Activated T-cell treated with anti-CD3 and anti-CD28 coated beads, Interleukin-2, amount 50 U/mL, for 24 hours (primary cell): ENCODE results near the gene SUMF1.

Experiments used
- DNase-seq: peaks from one replicate; pipeline ENCODE4 v3.0.0-alpha.2; 2020
- H3K27ac Mint-ChIP-seq: 2 replicates; pipeline ENCODE4 v1.8.0; 2020; ENCODE audit warnings: mild to moderate bottlenecking, mixed read lengths
- H3K27me3 Mint-ChIP-seq: 2 replicates; pipeline ENCODE4 v1.8.0; 2020; ENCODE audit warnings: mixed read lengths
- H3K36me3 Mint-ChIP-seq: 2 replicates; pipeline ENCODE4 v1.8.0; 2020; ENCODE audit warnings: low read depth, mixed read lengths
- H3K4me1 Mint-ChIP-seq: 2 replicates; pipeline ENCODE4 v1.8.0; 2020; ENCODE audit warnings: low read depth, mixed read lengths
- H3K4me3 Mint-ChIP-seq: 2 replicates; pipeline ENCODE4 v1.8.0; 2020; ENCODE audit warnings: mild to moderate bottlenecking, moderate library complexity, mixed read lengths
- H3K9me3 Mint-ChIP-seq: 2 replicates; pipeline ENCODE4 v1.8.0; 2020; ENCODE audit warnings: mixed read lengths

The SUMF1 gene

DNA sequence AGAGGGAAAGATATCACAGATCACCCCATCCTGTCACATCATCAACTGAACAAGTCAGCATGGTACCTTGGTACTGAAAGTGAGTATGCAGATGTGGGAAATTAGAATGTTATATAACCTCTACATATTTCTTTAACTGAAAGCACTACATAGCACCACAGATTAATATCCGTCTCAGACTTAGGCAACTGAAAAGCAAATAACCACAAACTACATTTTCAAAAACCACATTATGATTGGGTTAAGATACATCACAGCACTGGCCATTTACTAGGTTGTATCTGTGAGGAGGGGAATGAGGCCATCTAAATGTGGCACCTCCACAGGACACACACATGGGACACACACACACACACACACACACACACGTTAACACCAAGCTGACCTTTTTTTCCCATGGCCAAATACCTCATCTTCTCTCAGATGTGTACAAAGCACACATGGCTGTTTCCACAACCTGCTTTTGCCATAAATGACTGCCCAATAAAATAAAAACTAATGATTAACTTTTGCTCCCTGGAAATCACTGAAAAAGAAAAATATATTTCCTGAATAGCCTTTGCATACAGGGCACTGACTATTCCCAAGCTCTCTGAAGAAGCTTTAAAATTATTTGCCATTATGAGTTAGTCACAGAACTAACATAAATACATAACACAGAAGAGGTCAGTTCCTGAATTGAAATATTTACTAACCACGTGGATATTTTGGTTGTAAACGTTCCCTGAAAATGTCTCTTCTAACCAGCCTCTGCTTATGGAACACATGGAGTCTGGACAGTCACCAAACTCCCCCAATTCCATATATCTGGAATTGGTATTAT, 60.1 kb downstream of the SUMF1 start:
- no peak for DNase-seq

DNA sequence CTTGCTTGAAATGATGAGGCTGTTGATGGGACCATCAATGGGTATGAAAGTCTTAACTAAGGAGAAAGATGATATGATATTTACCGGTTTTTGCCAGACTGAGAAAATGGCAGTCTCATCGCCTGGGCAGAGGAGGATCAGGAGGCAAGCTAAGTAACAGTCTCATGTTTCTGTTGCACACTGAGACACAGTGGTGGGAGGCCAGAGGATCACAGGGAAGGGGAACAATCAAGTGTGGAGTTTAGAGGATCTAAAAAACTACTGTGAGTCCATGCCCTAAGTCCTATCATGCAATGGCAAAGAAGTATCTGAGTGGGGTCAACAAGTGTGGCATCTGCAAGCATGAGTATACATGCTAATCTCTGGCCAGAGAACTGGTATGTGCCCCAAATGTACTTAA, 62.2 kb downstream of the SUMF1 start:
- H3K36me3 Mint-ChIP-seq = peaks cover 76% of the 10 kb centered on the region
- DNase-seq = no peak
- H3K27ac Mint-ChIP-seq = no peak overlapping the region
- no peak overlapping the region for H3K4me3 Mint-ChIP-seq
- H3K4me1 Mint-ChIP-seq = peaks cover 50% of the 10 kb centered on the region
- H3K27me3 Mint-ChIP-seq = no peaks in the 10 kb centered on the region
- H3K9me3 Mint-ChIP-seq = no peaks in the 10 kb centered on the region

More for the DNA sequence above, 60.1 kb downstream of the SUMF1 start:
- Mint-ChIP-seq H3K4me3 (no peak overlapping the region), H3K27me3 (no peaks in the 10 kb centered on the region), H3K36me3 (peaks cover 74% of the 10 kb centered on the region), H3K4me1 (peaks cover 58% of the 10 kb centered on the region), H3K27ac (no peak overlapping the region), H3K9me3 (no peaks in the 10 kb centered on the region)

- H3K36me3 Mint-ChIP-seq = peaks cover 75% of the 10 kb centered on the region
- H3K9me3 Mint-ChIP-seq = no peaks in the 10 kb centered on the region
- H3K4me1 Mint-ChIP-seq = peaks cover 31% of the 10 kb centered on the region
These were observed 65.6 kb downstream of the SUMF1 start for GRCh38 chr3:4401441-4401840.

GRCh38 chr3:4399476-4399875, 67.6 kb downstream of the SUMF1 start:
- H3K27ac Mint-ChIP-seq = no peak overlapping the region
- DNase-seq = no peak
- no peak overlapping the region for H3K4me3 Mint-ChIP-seq
- peaks cover 49% of the 10 kb centered on the region for H3K4me1 Mint-ChIP-seq
- H3K27me3 Mint-ChIP-seq = no peaks in the 10 kb centered on the region
- peaks cover 80% of the 10 kb centered on the region for H3K36me3 Mint-ChIP-seq
- peaks cover under 1% of the 10 kb centered on the region for H3K9me3 Mint-ChIP-seq

More at GRCh38 chr3:4401441-4401840, 65.6 kb downstream of the SUMF1 start:
- Mint-ChIP-seq H3K4me3 (peak overlapping the region; percentile 25), H3K27ac (peak overlapping the region; percentile 92), H3K27me3 (no peaks in the 10 kb centered on the region)
- DNase-seq = no peak

DNA sequence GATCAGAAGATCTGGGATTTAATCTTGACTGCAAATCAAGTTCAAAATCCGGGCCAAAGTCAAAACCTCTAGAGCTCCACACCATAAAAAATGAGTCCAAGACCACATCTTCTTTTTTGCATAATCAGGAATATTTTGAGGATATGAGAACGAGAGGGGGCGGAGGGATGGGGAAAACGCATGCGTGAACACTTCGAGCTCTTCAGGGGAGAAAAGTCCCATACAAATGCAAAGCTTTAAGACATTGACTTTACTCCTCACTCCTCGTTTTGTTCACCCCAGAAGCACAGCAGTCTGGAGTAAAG, 68.2 kb downstream of the SUMF1 start:
- Mint-ChIP-seq H3K27ac (no peak overlapping the region), H3K27me3 (no peaks in the 10 kb centered on the region), H3K4me1 (peaks cover 54% of the 10 kb centered on the region), H3K9me3 (peaks cover 2% of the 10 kb centered on the region), H3K4me3 (no peak overlapping the region), H3K36me3 (peaks cover 78% of the 10 kb centered on the region)
- no peak for DNase-seq

DNA sequence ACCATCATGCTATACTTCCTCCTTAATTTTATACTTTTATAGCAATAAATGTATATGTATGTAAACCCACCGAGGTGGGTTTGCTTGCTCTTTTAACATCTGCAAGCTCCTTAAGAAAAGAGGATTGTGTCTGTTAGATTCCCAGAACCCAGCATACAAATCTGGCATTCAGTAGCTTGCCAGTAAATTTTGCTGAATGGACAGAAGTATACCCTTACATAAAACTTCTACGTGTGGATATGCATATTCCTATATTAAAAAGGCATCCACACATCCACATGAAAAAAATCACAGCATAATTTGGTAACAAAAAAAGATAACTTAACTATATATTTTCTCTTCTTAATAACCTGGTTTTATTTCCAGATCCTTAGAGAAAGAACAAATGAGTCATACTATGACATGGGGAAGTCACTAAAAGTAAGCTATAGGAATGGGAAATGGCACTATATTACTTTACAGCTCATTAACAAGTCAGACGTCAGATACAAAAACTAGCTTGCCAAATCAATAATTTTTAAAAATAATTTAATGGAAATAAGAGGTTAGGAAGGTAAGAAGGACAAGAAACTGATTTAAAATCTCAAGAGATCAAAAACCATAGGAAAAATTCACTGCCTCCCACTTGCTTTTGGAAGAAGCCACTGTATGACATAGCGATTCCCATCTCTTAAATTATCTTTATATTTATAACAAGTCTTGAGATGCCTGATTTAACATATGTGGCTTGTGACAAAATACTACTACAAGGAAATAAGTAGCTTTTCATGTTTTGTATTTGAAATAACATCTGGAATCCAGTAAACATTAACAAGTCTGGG, 68.7 kb downstream of the SUMF1 start:
- DNase-seq = no peak
- Mint-ChIP-seq H3K36me3 (peaks cover 75% of the 10 kb centered on the region), H3K9me3 (peaks cover 2% of the 10 kb centered on the region), H3K4me1 (peaks cover 57% of the 10 kb centered on the region), H3K27me3 (no peaks in the 10 kb centered on the region), H3K4me3 (no peak overlapping the region), H3K27ac (no peak overlapping the region)

GRCh38 chr3:4397466-4397865, 69.6 kb downstream of the SUMF1 start:
- no peak for DNase-seq
- Mint-ChIP-seq H3K27me3 (no peaks in the 10 kb centered on the region), H3K36me3 (peaks cover 74% of the 10 kb centered on the region), H3K4me1 (peaks cover 59% of the 10 kb centered on the region), H3K27ac (no peak overlapping the region), H3K4me3 (no peak overlapping the region), H3K9me3 (peaks cover 2% of the 10 kb centered on the region)

- Mint-ChIP-seq H3K4me1 (peaks cover 50% of the 10 kb centered on the region), H3K4me3 (no peak overlapping the region), H3K27ac (no peak overlapping the region), H3K36me3 (peaks cover 71% of the 10 kb centered on the region), H3K27me3 (no peaks in the 10 kb centered on the region), H3K9me3 (peaks cover 3% of the 10 kb centered on the region)
- DNase-seq = no peak
These were observed 70.5 kb downstream of the SUMF1 start for GRCh38 chr3:4396542-4396941.

DNA sequence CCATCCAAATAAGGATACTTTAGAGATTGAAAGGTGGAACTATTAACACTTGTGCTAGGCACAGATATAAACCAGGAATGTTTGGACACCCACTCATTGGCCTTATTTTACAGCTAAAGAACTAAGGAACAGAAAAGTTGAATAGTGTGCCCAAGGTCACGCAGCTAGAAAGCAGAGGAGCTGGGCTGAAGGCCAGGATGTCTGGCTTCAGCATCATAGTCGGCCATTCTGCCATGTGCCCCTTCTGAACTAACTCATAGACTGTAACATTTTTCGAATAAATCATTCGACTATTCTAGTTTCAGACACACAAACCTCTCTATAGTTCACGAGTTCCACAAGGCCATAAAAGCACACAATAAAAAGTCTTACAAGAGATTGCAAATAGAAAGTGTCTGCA, 71.1 kb downstream of the SUMF1 start:
- no peak for DNase-seq
- peaks cover 3% of the 10 kb centered on the region for H3K9me3 Mint-ChIP-seq
- H3K36me3 Mint-ChIP-seq = peaks cover 71% of the 10 kb centered on the region
- no peak overlapping the region for H3K4me3 Mint-ChIP-seq
- no peaks in the 10 kb centered on the region for H3K27me3 Mint-ChIP-seq
- H3K4me1 Mint-ChIP-seq = peaks cover 44% of the 10 kb centered on the region
- H3K27ac Mint-ChIP-seq = peak overlapping the region; percentile 79

- Mint-ChIP-seq H3K9me3 (peaks cover 3% of the 10 kb centered on the region), H3K27me3 (no peaks in the 10 kb centered on the region), H3K4me1 (peaks cover 44% of the 10 kb centered on the region), H3K36me3 (peaks cover 74% of the 10 kb centered on the region), H3K27ac (peak overlapping the region; percentile 79), H3K4me3 (no peak overlapping the region)
- no peak for DNase-seq
These were observed 71.6 kb downstream of the SUMF1 start for GRCh38 chr3:4395448-4395847.

GRCh38 chr3:4394567-4394966, 72.5 kb downstream of the SUMF1 start:
- Mint-ChIP-seq H3K27ac (peak overlapping the region; percentile 79), H3K4me3 (no peak overlapping the region), H3K4me1 (peaks cover 49% of the 10 kb centered on the region), H3K27me3 (no peaks in the 10 kb centered on the region), H3K9me3 (peaks cover 3% of the 10 kb centered on the region), H3K36me3 (peaks cover 73% of the 10 kb centered on the region)
- no peak for DNase-seq

DNA sequence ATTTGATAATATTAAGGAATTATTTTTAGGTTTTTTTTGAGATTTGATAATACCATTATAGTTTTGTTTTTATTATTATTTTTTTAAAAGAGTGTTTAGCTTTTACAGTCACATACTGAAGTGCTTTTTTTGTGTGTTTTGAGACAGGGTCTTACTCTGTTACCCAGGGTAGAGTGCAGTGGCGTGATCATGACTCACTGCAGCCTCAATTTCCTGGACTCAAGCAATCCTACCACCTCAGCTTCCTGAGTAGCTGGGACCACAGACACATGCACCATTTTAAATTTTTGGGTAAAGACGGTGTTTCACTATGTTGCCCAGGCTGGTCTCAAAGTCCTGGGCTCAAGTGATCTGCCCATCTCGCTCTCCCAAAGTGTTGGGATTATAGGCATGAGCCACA, 73.0 kb downstream of the SUMF1 start:
- peaks cover 54% of the 10 kb centered on the region for H3K4me1 Mint-ChIP-seq

DNA sequence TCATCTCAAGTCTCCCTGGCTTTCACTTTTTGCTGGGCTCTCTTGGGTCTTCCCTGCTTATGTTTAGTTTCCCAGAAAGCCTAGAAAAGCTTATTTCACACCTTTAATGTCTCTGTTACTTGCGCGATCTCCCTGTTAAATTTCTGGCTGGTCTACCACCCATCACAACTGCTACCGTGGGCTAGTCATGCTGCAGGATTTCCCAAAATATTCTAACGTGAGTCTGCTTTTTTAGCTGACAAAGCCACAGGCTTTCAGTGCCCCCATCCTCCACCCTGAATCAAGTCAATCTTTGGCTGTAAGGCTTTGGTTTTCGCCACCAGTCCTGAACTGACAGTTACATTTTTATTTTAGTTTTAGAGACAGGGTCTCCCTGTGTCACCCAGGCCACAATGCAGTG, 74.1 kb downstream of the SUMF1 start:
- no peaks in the 10 kb centered on the region for H3K27me3 Mint-ChIP-seq
- no peak for DNase-seq
- no peak overlapping the region for H3K4me3 Mint-ChIP-seq
- peaks cover 63% of the 10 kb centered on the region for H3K4me1 Mint-ChIP-seq
- H3K9me3 Mint-ChIP-seq = peaks cover 3% of the 10 kb centered on the region
- H3K27ac Mint-ChIP-seq = peak overlapping the region; percentile 33
- peaks cover 71% of the 10 kb centered on the region for H3K36me3 Mint-ChIP-seq

More for the DNA sequence above, 73.0 kb downstream of the SUMF1 start:
- no peak for DNase-seq
- Mint-ChIP-seq H3K9me3 (peaks cover 3% of the 10 kb centered on the region), H3K27me3 (no peaks in the 10 kb centered on the region), H3K4me3 (peak overlapping the region; percentile 6), H3K36me3 (peaks cover 74% of the 10 kb centered on the region), H3K27ac (peak overlapping the region; percentile 79)

- H3K4me1 Mint-ChIP-seq = peaks cover 49% of the 10 kb centered on the region
- peak overlapping the region; percentile 11 for H3K4me3 Mint-ChIP-seq
- H3K9me3 Mint-ChIP-seq = peaks cover 2% of the 10 kb centered on the region
- H3K36me3 Mint-ChIP-seq = peaks cover 42% of the 10 kb centered on the region
- no peak for DNase-seq
- peak overlapping the region; percentile 93 for H3K27ac Mint-ChIP-seq
- no peaks in the 10 kb centered on the region for H3K27me3 Mint-ChIP-seq
These were observed 79.6 kb downstream of the SUMF1 start for GRCh38 chr3:4387210-4388204.
